Cardiac fibroblast (primary cell): Measurements from ENCODE around the gene LSP1.

Experiments
- DNase-seq, 2 donors: peaks; one replicate each; pipeline versions ENCODE4 v3.0.0 to v3.0.0-alpha.2; 2010; ENCODE audit warnings: low read depth in 2 of 2
- H3K4me3 ChIP-seq, 2 donors: replicated peaks in 1 of 2; 1 replicate in 1 of 2; 2 replicates in 1 of 2; pipeline ENCODE4 v1.5.1; 2011; ENCODE audit warnings: low read depth in 2 of 2, low read length in 2 of 2, mild to moderate bottlenecking in 2 of 2, moderate library complexity in 1 of 2
- TF ChIP-seq, protein P1 (sequence below): IDR thresholded peaks from one replicate; pipeline ENCODE4 v1.5.1; 2011; ENCODE audit warnings: low read depth, mild to moderate bottlenecking, low read length, inconsistent platforms

The LSP1 gene

DNA sequence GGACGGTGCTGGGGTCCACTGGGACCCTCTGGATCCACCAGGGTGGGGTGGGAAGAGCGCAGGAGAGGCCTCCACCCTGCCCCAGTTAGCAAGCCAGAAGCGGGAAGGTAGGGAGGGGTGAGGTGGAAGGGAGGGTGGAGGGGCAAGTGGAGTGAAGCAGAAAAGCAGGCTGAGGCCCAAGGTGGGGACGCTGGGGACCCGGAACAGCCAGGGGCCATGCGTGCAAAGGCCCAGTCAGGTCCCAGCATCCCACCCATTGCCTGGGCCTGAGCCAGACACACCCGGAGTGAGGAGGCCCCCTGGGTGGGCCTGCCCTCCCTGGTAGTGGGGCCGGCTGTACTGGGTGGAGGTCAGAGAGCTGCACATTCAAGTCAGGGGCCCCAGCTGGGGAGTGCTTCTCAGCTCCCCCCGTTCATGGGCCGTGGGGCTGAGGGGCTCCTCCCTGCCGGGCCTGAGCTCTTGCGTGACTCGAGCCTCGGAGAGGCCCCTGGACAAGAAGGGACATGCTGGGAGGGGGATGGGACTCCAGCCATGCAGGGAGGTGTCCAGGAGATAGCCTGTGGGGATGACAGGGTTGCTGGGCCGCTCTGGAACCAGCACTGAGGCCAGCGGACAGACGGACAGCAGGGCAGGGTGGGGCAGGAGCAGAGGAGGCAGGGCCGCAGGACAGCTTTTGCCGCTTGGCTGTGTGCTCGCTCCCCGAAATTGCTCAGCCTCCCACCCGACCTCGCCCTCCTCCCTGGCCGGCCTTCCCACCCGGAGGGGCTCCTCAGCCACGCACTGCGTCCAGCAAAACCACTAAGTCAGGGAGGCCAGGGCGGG is 74.4 kb downstream of the LSP1 start:
- DNase-seq: no peak
- H3K4me3 ChIP-seq: no peak overlapping the region
- TF ChIP-seq, protein P1, sequence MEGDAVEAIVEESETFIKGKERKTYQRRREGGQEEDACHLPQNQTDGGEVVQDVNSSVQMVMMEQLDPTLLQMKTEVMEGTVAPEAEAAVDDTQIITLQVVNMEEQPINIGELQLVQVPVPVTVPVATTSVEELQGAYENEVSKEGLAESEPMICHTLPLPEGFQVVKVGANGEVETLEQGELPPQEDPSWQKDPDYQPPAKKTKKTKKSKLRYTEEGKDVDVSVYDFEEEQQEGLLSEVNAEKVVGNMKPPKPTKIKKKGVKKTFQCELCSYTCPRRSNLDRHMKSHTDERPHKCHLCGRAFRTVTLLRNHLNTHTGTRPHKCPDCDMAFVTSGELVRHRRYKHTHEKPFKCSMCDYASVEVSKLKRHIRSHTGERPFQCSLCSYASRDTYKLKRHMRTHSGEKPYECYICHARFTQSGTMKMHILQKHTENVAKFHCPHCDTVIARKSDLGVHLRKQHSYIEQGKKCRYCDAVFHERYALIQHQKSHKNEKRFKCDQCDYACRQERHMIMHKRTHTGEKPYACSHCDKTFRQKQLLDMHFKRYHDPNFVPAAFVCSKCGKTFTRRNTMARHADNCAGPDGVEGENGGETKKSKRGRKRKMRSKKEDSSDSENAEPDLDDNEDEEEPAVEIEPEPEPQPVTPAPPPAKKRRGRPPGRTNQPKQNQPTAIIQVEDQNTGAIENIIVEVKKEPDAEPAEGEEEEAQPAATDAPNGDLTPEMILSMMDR: no peak

DNA sequence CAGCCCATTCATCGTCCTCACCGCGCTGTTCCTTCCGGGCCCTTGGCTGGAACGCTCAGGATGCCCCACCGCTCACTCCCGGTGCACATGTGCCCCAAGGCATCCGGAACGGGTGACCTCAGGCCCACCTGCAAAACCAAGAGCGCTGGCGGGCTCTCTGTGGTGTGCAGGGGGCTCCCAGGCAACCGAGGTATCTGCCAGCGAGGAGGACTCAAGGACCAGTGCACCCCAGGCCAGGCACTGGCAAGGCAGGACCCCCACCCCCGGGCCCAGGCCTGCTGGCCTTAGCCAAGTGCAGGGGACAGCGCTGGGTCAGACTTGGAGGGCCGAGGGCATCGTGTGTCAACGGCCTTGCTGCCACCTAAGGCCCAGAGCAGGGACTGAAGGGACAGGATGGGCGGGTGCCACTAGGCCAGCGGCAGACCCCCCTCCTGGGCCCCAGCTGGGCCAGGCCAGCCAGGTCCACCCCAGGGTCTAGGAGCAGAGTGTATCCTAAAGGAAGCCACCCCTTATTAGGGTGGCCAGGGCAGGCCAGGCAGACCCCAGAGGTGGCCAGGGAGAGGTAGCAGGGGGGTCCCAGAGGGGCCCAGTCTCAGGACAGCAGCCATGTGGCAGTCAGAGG is 75.1 kb downstream of the LSP1 start:
- TF ChIP-seq, protein P1: no peak
- no peak overlapping the region for H3K4me3 ChIP-seq
- DNase-seq: no peak

DNA sequence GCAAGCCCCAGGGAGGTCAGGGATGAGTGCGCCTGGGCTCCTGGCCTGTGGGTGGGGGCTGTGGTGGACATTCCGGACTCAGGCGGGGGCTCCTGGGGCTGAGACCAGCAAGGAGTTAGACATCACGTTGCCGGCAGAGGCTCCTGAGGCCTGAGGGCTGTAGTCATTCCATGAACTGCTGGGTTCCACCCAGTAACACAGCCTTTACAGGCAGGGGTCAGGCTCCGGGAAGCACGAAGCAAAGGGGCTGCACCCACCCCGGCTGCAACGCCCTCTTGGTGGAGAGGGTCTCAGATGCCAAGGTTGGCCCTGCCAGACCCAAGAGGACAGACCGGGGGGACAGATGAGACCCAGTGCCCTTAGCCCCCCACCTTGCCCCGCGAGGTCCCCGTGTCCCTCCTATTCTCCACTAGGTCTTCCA is 75.6 kb downstream of the LSP1 start:
- no peak for DNase-seq
- H3K4me3 ChIP-seq: no peak overlapping the region
- TF ChIP-seq, protein P1: no peak

DNA sequence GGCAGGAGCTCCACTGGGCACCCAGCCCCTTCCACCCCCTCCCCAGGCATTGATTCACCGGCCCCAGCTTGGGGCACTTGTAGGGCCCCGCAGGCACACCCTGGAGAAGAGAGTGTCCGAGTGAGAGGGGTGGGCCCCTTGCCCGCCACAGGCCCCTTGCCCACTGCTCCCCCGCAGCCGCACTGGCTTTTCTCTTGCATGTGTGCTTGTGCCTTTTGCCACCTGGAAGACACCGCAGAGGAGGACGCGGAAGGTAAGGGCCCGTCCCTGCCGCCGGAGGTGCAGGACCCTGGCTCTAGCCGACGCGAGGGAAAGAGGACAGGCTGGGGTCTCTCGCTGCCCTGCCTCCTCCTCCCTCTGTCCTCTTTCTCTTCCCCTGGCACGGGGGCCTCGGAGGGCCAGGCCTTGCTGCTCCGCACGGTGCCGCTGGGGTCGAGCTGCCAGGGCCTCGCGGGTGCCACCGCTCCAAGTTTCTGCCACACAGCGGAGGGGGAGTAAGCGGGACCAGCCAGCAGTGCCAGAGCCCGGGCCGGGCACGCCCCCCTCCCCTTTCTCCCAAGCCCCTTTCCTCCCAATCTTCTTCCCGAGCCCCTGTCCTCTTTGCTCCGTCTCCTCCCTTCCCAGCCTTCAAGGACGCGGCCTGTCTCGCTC is 76.1 kb downstream of the LSP1 start:
- DNase-seq: no peak
- TF ChIP-seq, protein P1: no peak
- no peak overlapping the region for H3K4me3 ChIP-seq

DNA sequence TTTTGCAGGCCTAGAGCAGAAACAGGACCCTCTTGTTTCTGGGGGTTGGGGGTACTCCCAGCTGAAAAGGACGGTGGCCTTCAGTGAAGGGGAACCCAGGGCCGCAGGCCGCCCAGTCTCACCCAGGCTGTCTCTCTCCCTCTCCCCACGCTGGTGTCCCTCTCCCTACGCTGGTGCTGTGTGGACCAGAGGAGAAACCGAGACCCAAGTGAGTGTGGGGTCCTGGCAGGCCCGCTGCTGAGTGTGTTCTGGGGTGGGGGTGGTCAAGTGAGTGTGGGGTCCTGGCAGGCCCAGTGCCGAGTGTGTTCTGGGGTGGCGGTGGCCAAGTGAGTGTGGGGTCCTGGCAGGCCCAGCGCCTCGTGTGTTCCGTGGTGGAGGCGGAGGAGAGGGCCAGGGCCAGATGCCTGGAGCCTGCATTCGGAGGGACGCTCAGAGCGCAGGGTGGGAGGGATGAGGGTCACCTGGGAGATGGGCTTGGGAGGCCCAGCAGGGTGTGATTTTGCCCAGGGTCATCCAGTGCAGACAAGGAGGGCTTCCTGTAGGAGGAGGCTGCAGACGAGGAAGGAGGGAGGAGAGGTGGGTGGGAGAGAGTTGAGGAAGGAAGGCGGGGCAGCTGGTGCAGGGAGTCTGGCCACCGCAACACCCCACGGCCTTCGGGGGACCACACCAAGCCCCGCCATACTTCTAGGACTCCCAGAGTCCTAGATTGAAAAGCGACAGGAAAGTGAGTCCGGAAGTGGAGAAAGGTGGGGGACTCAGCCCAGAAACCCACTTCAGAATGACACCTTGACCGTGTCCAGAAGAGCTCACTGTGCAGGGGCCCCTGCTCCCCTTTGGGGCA is 77.0 kb downstream of the LSP1 start:
- no peak overlapping the region for H3K4me3 ChIP-seq
- TF ChIP-seq, protein P1: no peak
- DNase-seq: no peak

DNA sequence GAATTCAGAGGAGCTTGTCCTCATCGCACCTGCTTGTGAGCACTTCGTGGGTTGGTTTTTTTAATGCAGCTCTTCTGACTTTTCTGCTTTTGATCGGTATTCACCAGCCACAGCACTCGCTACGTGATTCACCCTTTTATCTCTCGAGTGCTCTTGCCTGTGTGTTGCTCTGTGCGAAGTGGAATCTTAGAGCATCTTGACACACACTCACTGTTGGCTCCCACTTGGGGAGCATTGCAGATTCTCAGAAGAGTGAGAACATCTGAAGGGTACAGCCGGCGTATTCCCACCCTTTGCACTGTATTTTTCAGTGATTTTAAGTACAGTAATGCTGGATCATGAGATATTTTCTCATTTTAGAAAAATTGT is 77.6 kb downstream of the LSP1 start:
- DNase-seq: peak in 1 of 2 donors; percentile 44
- no peak overlapping the region for H3K4me3 ChIP-seq
- TF ChIP-seq, protein P1: no peak
